ENCODE measurements around the gene MARK4.

Gene MARK4

DNA sequence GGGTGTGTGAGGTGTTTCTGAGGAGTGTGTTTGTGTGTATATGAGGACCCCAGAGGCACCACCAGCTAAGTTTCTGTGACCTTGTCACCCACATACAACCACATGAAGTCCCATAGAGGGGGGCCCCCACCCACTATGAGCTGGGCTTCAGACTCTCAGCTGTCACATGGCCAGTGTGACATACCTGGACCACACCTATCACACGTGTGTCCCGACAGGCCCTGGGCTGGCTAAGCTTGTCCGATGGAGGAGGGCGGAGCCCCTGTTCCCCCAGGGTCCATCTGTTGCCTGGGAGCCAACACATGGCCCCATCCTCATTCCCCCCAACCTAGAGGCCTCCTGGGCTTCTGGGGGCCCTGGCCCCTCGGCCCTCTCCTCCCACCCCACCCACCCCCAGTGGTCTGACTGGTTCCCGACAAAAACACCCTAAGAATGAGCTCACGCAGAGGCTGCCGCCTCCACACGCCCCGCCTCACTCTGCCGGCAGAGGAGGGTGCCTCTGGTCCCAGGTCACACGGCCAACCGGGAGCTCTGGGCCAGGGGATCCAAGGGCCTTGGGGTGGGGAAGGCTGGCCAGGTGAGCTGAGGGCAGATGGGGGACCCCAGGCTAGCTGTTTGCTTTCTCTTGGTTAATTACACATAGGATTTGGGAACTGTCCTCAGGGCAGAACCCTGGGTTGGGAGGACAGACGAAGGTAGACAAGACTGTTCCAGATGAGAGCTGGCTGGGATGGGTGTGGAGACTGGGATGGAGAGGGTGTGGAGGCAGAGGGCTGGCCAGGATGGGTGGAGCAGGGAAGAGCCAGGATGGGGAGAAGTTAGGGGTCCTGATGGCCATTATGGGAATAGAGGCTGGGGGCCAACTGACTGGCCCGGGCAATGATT, 93.8 kb downstream of the MARK4 start:
- DNase-seq, result no peak

DNA sequence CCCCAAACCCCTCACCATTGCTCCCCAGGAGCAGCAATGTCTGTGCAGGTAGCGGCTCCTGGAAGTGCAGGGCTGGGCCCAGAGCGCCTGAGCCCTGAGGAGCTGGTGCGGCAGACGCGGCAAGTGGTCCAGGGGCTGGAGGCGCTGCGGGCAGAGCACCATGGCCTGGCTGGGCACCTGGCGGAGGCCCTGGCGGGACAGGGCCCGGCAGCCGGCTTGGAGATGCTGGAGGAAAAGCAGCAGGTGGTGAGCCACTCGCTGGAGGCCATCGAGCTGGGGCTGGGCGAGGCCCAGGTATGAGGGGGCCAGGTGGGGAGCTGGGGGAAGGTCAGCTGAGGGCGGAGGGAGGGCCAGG, 94.4 kb downstream of the MARK4 start:
- no peak for DNase-seq

DNA sequence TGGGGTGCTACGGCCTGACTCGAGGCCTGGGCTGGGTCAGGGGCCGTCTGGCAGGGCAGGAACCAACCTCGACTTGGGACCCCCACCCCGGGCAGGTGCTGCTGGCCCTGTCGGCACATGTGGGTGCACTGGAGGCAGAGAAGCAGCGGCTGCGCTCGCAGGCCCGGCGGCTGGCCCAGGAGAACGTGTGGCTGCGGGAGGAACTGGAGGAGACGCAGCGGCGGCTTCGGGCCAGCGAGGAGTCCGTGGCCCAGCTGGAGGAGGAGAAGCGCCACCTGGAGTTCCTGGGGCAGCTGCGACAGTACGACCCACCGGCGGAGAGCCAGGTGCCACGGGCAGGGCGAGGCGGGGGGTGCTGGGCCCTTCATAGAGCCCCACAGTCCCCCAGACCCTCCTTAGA, 95.4 kb downstream of the MARK4 start:
- DNase-seq, result no peak

DNA sequence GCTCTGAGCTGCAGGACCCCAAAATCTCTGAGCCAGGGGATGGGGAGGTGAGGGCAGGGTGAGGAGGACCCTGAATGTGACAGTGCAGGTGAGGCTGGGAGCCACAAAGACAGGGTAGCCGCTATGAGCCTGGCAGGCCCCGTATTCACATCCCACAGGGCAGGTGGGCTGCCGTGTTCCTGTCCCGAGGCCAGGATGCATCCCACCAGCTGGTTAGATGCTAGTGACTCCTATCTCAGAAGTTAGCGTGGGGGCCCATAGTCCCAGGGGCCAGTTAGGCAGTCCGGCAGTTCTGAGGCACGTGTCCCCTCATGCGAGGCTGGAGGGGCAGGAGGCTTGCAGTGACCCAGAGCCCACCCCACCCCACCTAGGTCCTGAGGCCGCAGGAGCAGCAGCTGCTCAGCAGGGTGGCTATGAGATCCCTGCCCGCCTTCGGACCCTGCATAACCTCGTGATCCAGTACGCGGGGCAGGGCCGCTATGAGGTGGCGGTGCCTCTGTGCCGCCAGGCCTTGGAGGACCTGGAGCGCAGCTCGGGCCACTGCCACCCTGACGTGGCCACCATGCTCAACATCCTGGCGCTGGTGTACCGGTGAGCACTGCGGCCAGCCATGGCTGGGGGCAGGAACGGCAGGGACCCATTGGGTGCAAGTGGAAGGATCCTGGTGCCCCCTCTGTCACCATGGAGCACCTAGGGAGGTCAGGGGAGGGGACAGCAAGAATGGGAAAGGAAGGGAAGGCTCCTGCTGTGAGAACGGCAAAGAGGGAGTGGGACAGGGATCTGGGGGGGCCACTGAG, 96.7 kb downstream of the MARK4 start:
- DNase-seq, result no peak

DNA sequence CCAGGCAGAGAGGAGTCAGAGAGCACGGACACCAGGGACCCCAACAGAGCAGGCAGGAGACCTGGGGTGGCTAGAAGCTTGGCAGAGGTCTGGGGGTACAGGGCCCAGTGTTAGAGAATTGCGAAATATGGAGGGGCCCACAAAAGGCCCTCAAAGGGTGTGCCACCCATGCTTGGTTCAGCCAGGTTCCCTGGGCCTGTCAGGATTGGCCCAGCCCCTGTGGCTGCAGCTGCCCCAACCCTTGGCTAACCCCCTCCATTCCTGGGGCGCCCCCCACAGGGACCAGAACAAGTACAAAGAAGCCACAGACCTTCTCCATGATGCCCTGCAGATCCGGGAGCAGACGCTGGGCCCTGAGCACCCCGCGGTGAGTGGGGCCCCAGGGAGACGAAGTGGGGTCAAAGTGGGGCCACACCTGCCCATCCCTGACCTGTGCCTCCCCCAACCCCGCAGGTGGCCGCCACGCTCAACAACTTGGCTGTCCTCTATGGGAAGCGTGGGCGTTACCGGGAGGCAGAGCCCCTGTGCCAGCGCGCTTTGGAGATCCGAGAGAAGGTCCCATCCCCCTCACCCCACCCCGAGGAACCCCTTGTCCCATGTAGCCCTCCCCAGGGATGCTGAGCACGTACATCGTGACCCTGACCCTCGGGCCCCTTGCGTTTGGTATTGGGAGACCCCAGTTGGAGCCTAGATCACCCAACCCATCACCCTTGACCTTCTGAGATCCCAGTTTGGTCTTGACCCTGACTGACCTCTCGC, 97.5 kb downstream of the MARK4 start:
- no peak for DNase-seq

DNA sequence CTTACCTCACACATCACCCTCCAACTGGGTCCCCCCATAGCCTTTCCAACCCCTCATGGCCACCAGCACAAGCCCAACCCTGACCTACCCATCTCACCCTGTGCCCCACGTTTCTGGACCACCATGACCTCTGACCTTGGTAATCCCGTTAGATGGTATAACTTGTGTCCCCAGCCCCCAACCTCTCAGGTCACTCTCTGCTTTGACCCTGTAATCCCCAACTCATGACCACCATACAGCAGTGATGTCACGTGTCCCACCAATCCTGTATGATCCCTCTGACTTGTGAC, 98.0 kb downstream of the MARK4 start:
- DNase-seq, result no peak

DNA sequence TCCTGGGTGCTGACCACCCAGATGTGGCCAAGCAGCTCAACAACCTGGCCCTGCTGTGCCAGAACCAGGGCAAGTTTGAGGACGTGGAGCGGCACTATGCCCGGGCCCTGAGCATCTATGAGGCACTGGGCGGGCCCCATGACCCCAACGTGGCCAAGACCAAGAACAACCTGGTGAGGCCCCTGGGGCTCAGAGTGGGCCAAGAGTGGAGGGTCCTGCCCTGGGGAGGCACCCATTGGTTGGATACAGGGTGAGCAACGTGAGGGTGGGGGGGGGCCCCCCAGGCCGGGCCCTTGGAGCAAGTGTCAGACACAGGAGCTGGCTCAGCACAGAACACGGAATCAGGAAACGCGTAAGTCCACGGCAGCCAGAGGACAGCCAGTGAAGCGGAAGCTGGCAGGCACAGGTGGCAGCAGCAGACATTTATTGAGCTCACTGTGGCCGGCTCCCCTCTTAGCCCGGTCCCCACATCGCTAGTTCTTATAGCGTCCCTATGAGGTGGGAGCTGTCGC, 98.4 kb downstream of the MARK4 start:
- DNase-seq, result no peak

DNA sequence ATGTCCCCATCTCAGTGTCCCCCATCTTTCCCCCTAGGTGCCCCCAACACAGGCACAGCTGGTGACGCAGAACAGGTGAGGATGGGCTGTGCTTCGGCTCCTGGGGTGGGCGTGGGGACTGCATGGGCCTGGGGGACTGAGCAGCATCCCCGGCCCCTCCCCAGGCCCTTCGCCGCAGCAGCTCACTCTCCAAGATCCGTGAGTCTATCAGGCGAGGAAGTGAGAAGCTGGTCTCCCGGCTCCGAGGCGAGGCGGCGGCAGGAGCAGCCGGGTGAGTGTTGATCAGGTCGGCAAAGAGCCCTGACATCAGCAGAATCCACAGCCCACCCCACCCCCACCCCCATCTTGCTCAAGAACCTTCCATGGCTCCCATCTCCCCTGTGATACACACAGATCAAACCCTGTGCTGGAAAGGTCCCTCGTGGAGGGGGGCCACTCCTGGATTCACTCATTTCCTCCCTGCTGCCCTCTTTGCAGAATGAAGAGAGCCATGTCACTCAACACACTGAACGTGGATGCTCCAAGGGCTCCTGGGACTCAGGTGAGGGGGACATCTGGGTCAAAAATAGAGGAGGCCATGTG, 99.5 kb downstream of the MARK4 start:
- no peak for DNase-seq

DNA sequence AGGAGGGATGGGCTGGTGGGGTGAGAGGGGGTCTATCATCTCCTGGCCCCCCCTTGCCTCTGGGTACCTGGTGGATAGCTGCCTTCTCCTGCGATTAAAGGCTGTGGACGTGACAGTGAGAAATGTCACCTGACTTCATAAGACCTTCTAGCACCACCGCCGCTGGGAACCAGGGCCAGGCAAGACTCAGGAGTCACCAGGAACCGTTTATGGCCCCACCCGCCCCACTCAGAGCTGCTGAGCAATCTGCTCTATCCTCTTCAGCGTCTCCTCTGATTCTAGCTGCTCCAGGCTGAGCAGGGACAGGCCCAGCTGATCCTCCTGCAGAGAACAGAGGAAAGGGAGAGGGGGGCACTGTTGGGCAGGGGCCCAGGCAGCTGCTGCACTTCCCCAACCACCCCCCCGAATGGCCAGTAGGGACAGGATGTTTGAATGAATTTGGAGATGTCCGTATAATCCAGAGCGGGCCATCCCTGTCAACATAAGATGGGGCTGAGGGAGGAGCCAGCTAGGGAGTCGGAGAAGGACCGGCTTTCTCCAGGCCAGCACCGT, 100.4 kb downstream of the MARK4 start:
- no peak for DNase-seq

DNA sequence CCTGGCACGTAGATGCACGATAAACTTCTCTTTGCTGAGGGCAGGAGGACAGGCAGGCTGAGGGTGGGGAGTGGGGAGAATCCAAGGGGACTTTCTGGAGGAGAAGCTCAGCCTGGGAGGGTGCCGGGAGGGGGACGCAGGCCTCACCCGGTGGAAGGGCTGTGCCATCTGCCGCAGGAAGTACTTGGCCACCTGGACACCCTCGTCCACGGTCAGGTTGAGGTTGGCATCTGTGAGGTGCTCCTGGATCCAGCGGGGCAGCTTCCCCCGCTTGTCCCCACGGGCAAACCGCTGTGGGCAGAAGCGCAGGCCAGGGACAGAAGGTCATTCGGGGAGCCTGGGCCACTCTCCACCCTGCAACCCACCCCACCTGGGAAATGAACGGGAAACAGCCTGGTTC, 101.0 kb downstream of the MARK4 start:
- DNase-seq, result no peak

DNA sequence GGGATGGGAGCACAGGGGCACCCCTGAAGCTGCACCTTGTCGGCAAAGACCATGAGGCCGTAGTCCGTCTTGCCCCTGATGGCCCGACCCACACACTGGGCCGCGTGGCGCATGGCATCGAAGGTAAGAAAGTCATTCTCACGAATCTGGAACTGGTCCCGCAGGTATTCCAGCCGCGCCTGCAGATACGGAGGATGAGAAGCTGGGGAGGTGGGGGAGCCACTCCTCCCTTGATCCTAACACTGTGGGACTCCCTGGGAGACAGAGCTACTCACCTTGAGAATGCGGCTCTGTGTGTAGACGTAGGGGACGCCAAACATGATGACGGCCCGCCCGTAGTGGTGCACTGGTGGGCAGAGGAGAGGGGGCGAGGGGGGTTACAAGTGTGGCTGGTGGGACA, 101.4 kb downstream of the MARK4 start:
- no peak for DNase-seq

DNA sequence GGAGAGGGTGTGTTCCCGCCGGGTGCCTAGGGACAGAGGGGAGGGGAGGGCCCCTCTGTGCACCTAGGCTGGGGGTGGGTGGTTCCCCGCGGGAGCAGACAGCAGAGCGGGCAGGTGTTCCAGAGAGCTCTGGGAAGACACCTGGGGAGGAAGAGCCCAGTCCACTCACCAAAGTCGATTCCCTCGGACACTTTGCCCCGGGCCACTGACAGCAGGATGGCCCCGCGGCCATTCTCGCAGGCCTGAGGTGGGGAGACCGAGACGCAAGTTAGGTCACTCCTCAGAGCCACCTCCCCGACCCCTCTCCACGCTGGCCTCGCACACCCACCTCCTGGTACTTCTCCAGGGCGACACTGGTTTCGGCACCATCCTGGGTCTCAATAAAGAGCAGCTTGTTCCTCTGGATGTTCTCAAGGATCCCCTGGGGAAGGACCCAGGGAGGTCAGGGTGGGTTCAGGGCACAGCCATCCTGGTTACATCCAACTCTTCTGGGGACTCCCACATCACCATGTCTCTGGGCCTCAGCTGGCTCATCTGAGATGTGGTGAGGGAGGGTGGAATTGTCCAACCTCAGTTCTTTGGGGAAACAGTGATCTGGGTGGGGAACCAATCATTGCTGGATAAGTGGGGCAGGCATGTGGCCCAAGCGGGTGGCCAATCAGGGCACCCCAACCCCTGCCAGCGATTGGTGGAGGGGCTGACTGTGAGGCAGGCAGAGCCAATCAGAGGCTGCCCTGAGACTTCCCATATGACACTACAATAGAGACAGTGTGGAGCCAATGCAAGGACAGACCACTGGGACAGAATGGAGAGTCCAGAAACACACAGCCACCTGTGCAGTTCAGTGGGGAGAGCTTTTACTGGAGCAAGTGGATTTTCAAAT, 102.1 kb downstream of the MARK4 start:
- DNase-seq, result no peak

DNA sequence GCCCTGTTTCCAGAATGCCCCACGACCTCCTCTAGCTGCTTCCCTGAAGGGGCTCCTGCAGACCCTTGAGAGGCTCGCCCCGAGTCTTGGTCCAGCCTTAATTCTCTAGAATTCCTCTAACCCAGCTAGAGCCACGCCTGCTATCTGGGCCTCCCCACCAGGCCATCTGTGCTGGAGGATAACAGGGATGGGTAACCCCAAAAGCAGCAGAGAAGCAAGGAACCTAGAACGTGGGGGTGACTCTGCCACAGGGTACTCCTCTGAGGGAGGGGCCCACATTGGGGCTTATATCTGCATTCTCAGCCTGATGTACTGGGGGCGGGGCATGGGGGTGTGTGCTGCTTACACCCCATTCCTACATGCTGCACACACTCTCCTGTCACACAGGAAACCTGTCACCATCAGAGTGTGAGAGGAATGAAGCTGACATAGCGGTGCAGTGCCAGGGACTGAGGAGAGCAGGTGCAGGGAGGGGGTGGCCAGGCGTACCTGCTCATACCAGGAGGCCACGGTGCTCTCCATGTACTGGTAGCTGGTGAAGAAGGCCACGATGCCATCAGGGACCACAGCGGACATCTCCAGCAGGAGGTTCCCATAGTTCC, 103.3 kb downstream of the MARK4 start:
- no peak for DNase-seq
